Ovary (tissue), 3 donors: ENCODE results near the gene MIEF1.

ENCODE experiments used
- CTCF ChIP-seq, 3 donors: fragments of 450-650 bp in 2 of 3; fragments of 200-600 bp in 1 of 3; IDR thresholded peaks; one replicate each; pipeline versions ENCODE4 v1.5.1 to v1.8.0; 2016 to 2022; ENCODE audit warnings: antibody characterized with exemption in 3 of 3, mild to moderate bottlenecking in 1 of 3
- EP300 ChIP-seq: sonication (generic); formaldehyde crosslinking; IDR thresholded peaks from one replicate; pipeline ENCODE4 v1.6.1; 2017; ENCODE audit warnings: antibody characterized with exemption
- donor health status: DM: no; HTN: no; CAD: no.

- TF ChIP-seq EP300 = no peak
- no peak for TF ChIP-seq CTCF (IDR thresholded peaks at IDR 0.05)
Measured at GRCh38 chr22:39545386-39546365, 43.6 kb downstream of the MIEF1 start.
